ENCODE data around the gene CNNM3. TPM values are rescaled to one million over a fixed set of nuclear protein-coding genes. Genes with fewer than 3 reads are reported as not detected.

CNNM3 gene
- total RNA-seq (2022) (62.5 and 69.1 TPM in 2 replicates), Bru-seq, nascent RNA (percentile 86 among the genes with signal in this experiment), BruChase-seq, experiment 1, labeled RNA remaining after a 2-hour chase (percentile 90 among the genes with signal in this experiment), BruChase-seq, experiment 2, labeled RNA remaining after a 6-hour chase (percentile 90 among the genes with signal in this experiment)
- long read RNA-seq, transcript CNNM3-201 (8 exons, 3,447 nt): major isoform, 69 of 115 reads
- long read RNA-seq, partial matches to known transcripts: 5 of 115 reads
- long read RNA-seq, other reads (novel, unspliced or antisense): 39 of 115 reads

DNA sequence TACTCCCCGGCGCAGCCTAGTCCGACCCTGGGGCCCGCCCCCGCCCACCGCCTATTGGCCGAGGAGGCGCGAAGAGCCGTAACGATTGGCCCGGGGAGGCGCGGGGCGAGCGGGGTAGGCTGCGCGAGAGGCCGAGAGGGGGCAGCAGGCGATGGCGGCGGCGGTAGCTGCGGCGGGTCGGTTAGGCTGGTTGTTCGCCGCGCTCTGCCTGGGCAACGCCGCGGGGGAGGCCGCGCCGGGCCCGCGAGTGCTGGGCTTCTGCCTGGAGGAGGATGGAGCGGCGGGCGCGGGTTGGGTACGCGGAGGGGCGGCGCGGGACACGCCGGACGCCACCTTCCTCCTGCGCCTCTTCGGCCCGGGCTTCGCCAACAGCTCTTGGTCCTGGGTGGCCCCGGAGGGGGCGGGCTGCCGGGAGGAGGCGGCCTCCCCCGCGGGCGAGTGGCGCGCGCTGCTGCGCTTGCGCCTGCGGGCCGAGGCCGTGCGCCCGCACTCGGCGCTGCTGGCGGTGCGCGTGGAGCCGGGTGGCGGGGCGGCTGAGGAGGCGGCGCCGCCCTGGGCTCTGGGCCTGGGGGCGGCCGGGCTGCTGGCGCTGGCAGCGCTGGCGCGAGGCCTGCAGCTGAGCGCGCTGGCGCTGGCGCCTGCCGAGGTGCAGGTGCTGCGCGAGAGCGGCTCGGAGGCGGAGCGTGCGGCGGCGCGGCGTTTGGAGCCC is at the start of gene CNNM3:
Gene CNNM3, plus strand, starts transcription at position 142 of the 709 bp plus-strand sequence. Its CDS starts 10 bp downstream, at position 152.
- ChIA-PET POLR2A (interaction anchor here (0.5 to 0.6 kb wide), 3 partner anchors 42 to 55 kb away, joined by 5 to 10 read pairs (median 7); partner anchors contain the start of gene CNNM4), CTCF (interaction anchor here (0.8 to 1.8 kb wide), 7 partner anchors 15 to 55 kb away, joined by 3 to 11 read pairs (median 4); partner anchors contain the start of genes ANKRD39 and CNNM4)
- peak; percentile 97 to 99 for DNase-seq
- H3K27ac Mint-ChIP-seq (ENCODE audit: unreplicated experiment): peak within 1 kb of the TSS; percentile 42
- BruUV-seq (replicated peaks): no TSS peak
- TF ChIP-seq CTCF (IDR thresholded peaks at IDR 0.05; ENCODE audit: insufficient read depth in 1 of 2, low read depth in 1 of 2, low read length in 1 of 2, severe bottlenecking in 1 of 2, unreplicated experiment in 1 of 2): peak; percentile 60 to 72
- Histone ChIP-seq H3K27me3 (replicated peaks; ENCODE audit: control insufficient read depth, insufficient read depth, low read length) (no peaks in the 10 kb centered on the region), H3K4me3 (ENCODE audit: low read depth, low read length) (peak within 1 kb of the TSS; percentile 96), H3K4me1 (peaks cover 32% of the 10 kb centered on the region), H3K9me3 (no peaks in the 10 kb centered on the region), H3K36me3 (ENCODE audit: control insufficient read depth, insufficient read depth, low read length) (peaks cover 3% of the 10 kb centered on the region)
- H3K4me3 Mint-ChIP-seq (ENCODE audit: unreplicated experiment): peak within 1 kb of the TSS; percentile 84
- peaks cover 42% of the 10 kb centered on the region for H3K4me1 Mint-ChIP-seq (ENCODE audit: low read depth, unreplicated experiment)
- intact Hi-C loops (cut with micrococcal nuclease; ENCODE audit: unreplicated experiment): loop anchor here (2.0 to 5.0 kb wide), 3 partner anchors 53 to 179 kb away; partner anchors contain the start of gene KANSL3
- no peaks in the 10 kb centered on the region for H3K9me3 Mint-ChIP-seq (ENCODE audit: unreplicated experiment)
- no peaks in the 10 kb centered on the region for H3K27me3 Mint-ChIP-seq (ENCODE audit: insufficient read depth, unreplicated experiment)
- peaks cover 55% of the 10 kb centered on the region for H3K36me3 Mint-ChIP-seq (ENCODE audit: insufficient read depth, unreplicated experiment)

GRCh38 chr2:96767135-96767871 is 48.8 kb upstream of the CNNM3 start:
- CTCF ChIA-PET: interaction anchor here (0.6 to 1.2 kb wide), 2 partner anchors 21 to 33 kb away, joined by 3 to 4 read pairs; no protein-coding TSS in a partner anchor
- no peaks in the 10 kb centered on the region for H3K9me3 Mint-ChIP-seq (ENCODE audit: unreplicated experiment)
- TF ChIP-seq CTCF (IDR thresholded peaks at IDR 0.05; ENCODE audit: insufficient read depth in 1 of 2, low read depth in 1 of 2, low read length in 1 of 2, severe bottlenecking in 1 of 2, unreplicated experiment in 1 of 2): no peak
- Histone ChIP-seq H3K36me3 (ENCODE audit: control insufficient read depth, insufficient read depth, low read length) (peaks cover 1% of the 10 kb centered on the region; the same call in 1 of the 2 replicates), H3K4me3 (ENCODE audit: low read depth, low read length) (no peak overlapping the region), H3K27me3 (replicated peaks; ENCODE audit: control insufficient read depth, insufficient read depth, low read length) (no peaks in the 10 kb centered on the region), H3K4me1 (peaks cover 58% of the 10 kb centered on the region), H3K9me3 (no peaks in the 10 kb centered on the region)
- intact Hi-C loops (cut with micrococcal nuclease; ENCODE audit: unreplicated experiment): no loop called here
- peak overlapping the region; percentile 46 for H3K4me3 Mint-ChIP-seq (ENCODE audit: unreplicated experiment)
- BruUV-seq (replicated peaks): no TSS peak
- H3K27me3 Mint-ChIP-seq (ENCODE audit: insufficient read depth, unreplicated experiment): no peaks in the 10 kb centered on the region
- peak overlapping the region; percentile 54 for H3K27ac Mint-ChIP-seq (ENCODE audit: unreplicated experiment)
- POLR2A ChIA-PET: no interaction called here
- H3K36me3 Mint-ChIP-seq (ENCODE audit: insufficient read depth, unreplicated experiment): peaks cover 18% of the 10 kb centered on the region
- H3K4me1 Mint-ChIP-seq (ENCODE audit: low read depth, unreplicated experiment): peaks cover 65% of the 10 kb centered on the region
- peak; percentile 31 to 64 for DNase-seq
